ENCODE results near the gene MSH5.

MSH5 gene

DNA sequence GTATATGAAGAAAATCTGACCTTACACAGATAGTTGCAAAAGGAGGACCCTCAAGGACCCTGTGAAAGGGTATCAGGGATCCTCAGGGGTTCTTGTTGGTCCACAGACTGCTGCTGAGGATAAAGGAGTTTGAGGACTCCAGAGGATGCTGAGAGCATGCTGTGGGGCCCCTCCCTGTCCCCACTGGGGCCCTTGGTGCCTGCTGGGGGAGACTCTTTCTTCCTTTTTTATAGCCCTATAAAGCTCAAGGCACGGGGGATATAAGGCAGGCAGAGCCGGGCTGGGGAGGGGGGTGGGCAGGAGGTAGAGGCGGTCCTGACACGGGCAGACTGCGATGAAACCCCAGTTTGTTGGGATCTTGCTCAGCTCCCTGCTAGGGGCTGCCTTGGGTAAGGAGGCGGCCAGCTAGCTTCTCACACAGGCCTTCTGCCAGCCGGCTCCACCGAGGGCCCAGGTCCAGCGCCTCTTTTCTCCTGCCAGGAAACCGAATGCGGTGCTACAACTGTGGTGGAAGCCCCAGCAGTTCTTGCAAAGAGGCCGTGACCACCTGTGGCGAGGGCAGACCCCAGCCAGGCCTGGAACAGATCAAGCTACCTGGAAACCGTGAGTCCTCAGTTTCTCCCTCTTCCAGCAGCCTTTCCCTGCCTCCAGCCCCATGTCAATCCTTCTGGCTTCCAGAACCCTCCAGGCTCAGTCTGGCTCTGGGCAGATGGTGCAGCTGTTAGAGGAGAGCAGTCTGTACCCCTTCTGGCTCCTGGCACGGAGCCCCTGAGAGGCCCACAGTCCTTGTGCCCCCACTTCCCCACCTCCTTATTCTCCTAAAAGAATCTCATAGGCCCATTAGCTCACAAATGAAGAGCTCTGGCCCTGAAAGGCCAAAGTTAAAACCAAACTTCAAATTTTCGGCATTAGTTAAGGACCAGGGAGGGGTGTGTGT is 24.5 kb upstream of the MSH5 start, which contains the start of gene LY6G6D:
Gene LY6G6D, plus strand, starts transcription at position 327 of the 937 bp plus-strand sequence. Its CDS starts 8 bp downstream, at position 335.
- TF ChIP-seq, protein P1, sequence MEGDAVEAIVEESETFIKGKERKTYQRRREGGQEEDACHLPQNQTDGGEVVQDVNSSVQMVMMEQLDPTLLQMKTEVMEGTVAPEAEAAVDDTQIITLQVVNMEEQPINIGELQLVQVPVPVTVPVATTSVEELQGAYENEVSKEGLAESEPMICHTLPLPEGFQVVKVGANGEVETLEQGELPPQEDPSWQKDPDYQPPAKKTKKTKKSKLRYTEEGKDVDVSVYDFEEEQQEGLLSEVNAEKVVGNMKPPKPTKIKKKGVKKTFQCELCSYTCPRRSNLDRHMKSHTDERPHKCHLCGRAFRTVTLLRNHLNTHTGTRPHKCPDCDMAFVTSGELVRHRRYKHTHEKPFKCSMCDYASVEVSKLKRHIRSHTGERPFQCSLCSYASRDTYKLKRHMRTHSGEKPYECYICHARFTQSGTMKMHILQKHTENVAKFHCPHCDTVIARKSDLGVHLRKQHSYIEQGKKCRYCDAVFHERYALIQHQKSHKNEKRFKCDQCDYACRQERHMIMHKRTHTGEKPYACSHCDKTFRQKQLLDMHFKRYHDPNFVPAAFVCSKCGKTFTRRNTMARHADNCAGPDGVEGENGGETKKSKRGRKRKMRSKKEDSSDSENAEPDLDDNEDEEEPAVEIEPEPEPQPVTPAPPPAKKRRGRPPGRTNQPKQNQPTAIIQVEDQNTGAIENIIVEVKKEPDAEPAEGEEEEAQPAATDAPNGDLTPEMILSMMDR (IDR thresholded peaks at IDR 0.05), result no peak

DNA sequence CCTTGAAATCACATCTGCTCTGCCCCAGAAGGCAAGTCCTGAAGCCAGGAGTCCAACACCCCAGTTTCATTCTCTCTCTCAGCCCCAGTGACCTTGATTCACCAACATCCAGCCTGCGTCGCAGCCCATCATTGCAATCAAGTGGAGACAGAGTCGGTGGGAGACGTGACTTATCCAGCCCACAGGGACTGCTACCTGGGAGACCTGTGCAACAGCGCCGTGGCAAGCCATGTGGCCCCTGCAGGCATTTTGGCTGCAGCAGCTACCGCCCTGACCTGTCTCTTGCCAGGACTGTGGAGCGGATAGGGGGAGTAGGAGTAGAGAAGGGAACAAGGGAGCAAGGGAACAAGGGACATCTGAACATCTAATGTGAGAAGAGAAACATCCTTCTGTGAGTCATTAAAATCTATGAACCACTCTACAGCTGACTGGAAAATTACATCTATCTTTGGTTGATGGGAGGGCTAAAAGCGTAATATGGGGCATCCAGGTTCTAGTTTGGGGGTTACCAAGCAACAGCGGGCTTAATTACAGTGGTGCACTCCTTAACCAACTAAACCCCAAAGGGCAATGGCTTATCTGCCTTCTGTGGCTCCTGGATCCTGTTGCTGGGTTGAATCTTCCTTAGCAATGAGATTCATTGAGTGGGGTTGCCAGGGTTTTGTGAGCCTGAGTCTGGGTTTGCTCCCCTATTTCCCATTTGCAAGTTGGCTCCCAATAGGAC is 22.1 kb upstream of the MSH5 start:
- TF ChIP-seq, protein P1 (IDR thresholded peaks at IDR 0.05), result no peak

DNA sequence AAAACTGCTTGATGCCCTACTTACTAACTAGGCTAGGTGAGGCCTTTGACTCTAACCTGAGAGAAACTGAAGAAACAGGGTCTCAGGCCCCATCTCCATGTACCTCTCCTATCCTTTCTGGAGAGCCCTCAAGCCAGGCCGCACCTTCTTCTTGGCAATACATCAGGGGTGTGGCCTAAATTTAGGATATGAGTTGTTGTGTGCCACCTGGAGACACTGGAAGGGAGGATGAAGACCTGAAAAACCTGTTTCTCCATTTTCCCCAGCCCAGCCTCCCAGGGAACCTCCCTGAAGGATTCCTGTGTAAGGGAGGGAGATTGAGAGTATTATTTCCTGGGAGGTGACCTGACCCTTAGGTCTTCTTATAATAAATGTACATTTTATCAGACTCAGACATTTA is 21.5 kb upstream of the MSH5 start:
- TF ChIP-seq, protein P1 (IDR thresholded peaks at IDR 0.05), result no peak

DNA sequence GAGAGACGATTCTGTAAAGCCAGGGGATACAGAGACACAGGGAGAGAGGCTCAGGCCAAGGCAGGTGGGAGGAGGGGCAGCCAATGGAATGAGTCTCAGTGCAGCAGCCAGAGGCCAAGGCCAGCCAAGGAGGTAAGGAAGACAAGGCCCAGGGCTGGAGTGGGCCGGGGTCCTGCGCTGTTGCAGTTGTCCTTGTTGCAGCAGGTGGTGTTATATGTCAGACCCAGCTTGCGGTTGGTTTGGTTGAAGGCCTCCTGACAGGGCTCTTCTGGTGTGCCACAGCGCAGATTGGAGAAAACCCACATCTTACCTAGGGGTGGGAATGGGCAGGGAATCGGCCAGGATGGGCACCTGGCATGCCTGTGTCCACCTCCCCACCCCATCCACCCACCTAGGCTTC is 20.8 kb upstream of the MSH5 start:
- TF ChIP-seq, protein P1 (IDR thresholded peaks at IDR 0.05), result no peak

DNA sequence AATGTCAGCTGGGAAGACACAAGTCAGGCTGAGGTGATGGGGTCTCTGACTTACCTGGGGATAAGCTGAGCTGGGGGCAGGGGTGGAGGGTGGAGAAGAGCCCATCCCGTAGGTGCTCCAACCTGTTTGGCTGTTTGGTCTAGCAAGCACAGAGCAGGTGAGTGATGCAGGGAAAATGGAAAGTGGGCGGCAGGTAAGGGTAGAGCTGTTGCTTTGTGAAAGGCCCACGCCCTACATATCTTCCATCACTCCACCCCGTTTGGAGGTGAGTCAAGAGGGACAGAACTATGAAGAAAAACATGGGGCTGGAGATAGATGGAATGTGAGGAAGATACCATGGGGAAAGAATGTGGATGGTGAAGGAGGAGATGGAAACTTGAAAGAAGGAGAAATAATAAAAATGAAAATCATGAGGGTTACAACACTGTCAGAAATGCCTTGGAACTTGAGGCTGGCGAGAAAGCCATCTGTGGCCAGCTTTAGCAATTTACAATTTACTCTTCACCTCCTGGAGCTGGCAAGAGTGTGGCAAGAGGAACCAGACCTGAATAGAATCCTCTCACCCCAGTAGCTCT is 19.5 kb upstream of the MSH5 start:
- TF ChIP-seq, protein P1 (IDR thresholded peaks at IDR 0.05), result no peak

DNA sequence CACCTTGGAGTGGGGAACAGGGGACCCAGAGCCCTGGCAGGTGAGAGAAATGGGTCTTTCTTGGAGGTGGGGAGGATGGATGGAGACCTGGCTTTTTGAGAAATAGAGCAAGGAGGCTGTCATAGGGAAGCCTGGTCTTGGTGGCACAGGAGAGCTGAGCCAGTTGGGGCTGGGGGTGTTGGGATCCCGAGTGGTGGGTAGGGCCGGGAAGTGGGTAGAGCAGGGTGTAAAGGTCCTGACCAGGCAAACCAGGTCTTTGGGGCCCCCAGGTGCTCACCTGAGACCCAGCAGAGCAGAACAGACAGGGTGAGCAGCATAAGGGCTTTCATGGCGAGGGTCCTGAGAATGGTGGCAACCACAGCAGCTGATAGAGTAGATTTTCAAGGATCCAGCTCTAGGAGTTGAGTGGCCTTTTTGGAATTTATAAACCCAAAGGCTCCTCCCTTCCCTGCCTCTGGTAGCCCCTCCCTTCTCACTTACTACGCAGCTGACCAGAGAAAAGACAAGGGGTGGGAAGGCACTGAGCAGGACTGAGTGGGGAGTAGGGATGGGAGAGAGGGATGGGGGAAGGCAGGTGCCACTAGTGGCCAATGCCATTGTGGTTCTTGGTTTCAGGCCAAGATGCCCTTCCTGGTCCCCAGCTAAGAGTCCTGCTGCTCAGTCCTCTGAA is 18.3 kb upstream of the MSH5 start, which contains the start of gene LY6G6C:
Gene LY6G6C, minus strand, starts transcription at position 396 of the 670 bp plus-strand sequence. Its CDS starts 67 bp downstream, at position 329.
- TF ChIP-seq, protein P1 (IDR thresholded peaks at IDR 0.05), result no peak

DNA sequence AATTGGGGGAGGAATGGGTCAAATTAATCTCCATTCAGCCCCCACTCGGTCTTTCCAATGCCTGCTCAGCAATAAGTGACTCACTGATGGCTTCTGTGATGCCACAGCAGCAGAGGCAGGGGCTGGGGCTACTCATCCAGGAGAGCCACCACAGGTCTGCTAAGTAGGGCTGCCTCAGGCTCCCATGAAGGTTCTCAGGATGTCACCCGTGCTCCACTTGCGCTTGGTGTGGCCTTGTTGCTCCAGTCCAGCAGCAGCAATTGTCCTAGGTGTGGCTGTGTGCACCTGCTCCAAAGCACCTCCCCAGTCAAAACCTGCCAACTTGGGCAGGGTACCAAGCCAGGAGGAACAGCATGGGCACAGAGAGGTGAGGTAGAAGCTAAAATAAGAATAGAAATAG is 17.6 kb upstream of the MSH5 start:
- TF ChIP-seq, protein P1 (IDR thresholded peaks at IDR 0.05), result no peak

Measured in LNCAP (cell line).